ENCODE data around the gene ASAP2.

ASAP2 gene

GRCh38 chr2:9232166-9232479 lies 25.5 kb downstream of the ASAP2 start:
- no peak for DNase-seq

- no peak for DNase-seq
These were observed 26.3 kb downstream of the ASAP2 start for GRCh38 chr2:9232886-9233285.

GRCh38 chr2:9234680-9235146 lies 28.1 kb downstream of the ASAP2 start:
- DNase-seq: no peak

GRCh38 chr2:9235147-9236044 lies 28.8 kb downstream of the ASAP2 start:
- no peak for DNase-seq

GRCh38 chr2:9236045-9236344 lies 29.4 kb downstream of the ASAP2 start:
- DNase-seq: no peak

GRCh38 chr2:9236867-9237266 lies 30.3 kb downstream of the ASAP2 start:
- no peak for DNase-seq

GRCh38 chr2:9237831-9238230 lies 31.2 kb downstream of the ASAP2 start:
- no peak for DNase-seq

- no peak for DNase-seq
These were observed 32.1 kb downstream of the ASAP2 start for GRCh38 chr2:9238591-9239326.

- DNase-seq: no peak
These were observed 33.0 kb downstream of the ASAP2 start for GRCh38 chr2:9239616-9240015.

- no peak for DNase-seq
These were observed 34.1 kb downstream of the ASAP2 start for GRCh38 chr2:9240745-9241144.

- DNase-seq: no peak
These were observed 34.6 kb downstream of the ASAP2 start for GRCh38 chr2:9241233-9241632.

- no peak for DNase-seq
These were observed 36.7 kb downstream of the ASAP2 start for GRCh38 chr2:9243357-9243756.

- DNase-seq: no peak
These were observed 38.5 kb downstream of the ASAP2 start for GRCh38 chr2:9244985-9245544.

- no peak for DNase-seq
These were observed 40.6 kb downstream of the ASAP2 start for GRCh38 chr2:9247177-9247576.

GRCh38 chr2:9247786-9248185 lies 41.2 kb downstream of the ASAP2 start:
- DNase-seq: no peak

GRCh38 chr2:9248363-9248762 lies 41.8 kb downstream of the ASAP2 start:
- DNase-seq: no peak

- DNase-seq: no peak
These were observed 42.6 kb downstream of the ASAP2 start for GRCh38 chr2:9249020-9249800.

- no peak for DNase-seq
These were observed 43.5 kb downstream of the ASAP2 start for GRCh38 chr2:9250091-9250490.

- DNase-seq: no peak
These were observed 44.0 kb downstream of the ASAP2 start for GRCh38 chr2:9250498-9251153.

GRCh38 chr2:9251154-9252001 lies 44.8 kb downstream of the ASAP2 start:
- no peak for DNase-seq

- DNase-seq: no peak
These were observed 45.4 kb downstream of the ASAP2 start for GRCh38 chr2:9252002-9252357.

GRCh38 chr2:9255416-9255815 lies 48.8 kb downstream of the ASAP2 start:
- DNase-seq: no peak

Measured in AML-193 (cell line).